SU-DHL-6 (cell line): ENCODE data around the gene GEMIN2.
"Not testable (repeated sequence)": the region's sequence is repeated elsewhere in the genome, so short reads cannot be mapped to it uniquely, and the experiment has no call there.

Experiments used
- H2AFZ ChIP-seq: fragments of 200-600 bp; sonication (generic); 2 replicates; pipeline ENCODE4 v1.6.1; 2014; ENCODE audit warnings: low read depth, mild to moderate bottlenecking, moderate library complexity, mixed read lengths, antibody characterized with exemption, low read length; ENCODE audit not compliant: severe bottlenecking
- H3F3A ChIP-seq: fragments of 200-600 bp; shearing (Covaris generic); 2 replicates; pipeline ENCODE4 v1.6.0; 2016; ENCODE audit warnings: antibody characterized with exemption, mild to moderate bottlenecking; ENCODE audit not compliant: insufficient read depth
- H3K27ac ChIP-seq: fragments of 200-600 bp; sonication (generic); 2 replicates; pipeline ENCODE4 v1.5.1; 2016; ENCODE audit warnings: low read depth, mild to moderate bottlenecking, low read length, moderate library complexity, mixed read lengths
- H3K27me3 ChIP-seq: fragments of 200-600 bp; sonication (generic), shearing (Covaris generic); 2 replicates; pipeline ENCODE4 v1.6.0; 2014; ENCODE audit warnings: mild to moderate bottlenecking, low read length
- H3K36me3 ChIP-seq: fragments of 200-600 bp; sonication (generic); 2 replicates; pipeline ENCODE4 v1.6.1; 2014; ENCODE audit warnings: mild to moderate bottlenecking, low read length, mixed read lengths
- H3K4me2 ChIP-seq: fragments of 300-600, 200-600 bp; shearing (Covaris generic), sonication (generic); 2 replicates; pipeline ENCODE4 v1.6.0; 2014; ENCODE audit warnings: low read length, low read depth, mild to moderate bottlenecking; ENCODE audit not compliant: poor library complexity, severe bottlenecking
- H3K4me3 ChIP-seq: fragments of 200-600 bp; sonication (generic); 2 replicates; pipeline ENCODE4 v1.5.1; 2014; ENCODE audit warnings: antibody characterized with exemption, low read length, mild to moderate bottlenecking, mixed read lengths; ENCODE audit not compliant: insufficient read depth, poor library complexity, severe bottlenecking
- H3K79me2 ChIP-seq: fragments of 200-600 bp; sonication (generic); 2 replicates; pipeline ENCODE4 v1.6.1; 2014; ENCODE audit warnings: mild to moderate bottlenecking, low read length, moderate library complexity; ENCODE audit not compliant: insufficient read depth
- H3K9ac ChIP-seq: fragments of 200-600 bp; sonication (generic); 2 replicates; pipeline ENCODE4 v1.7.0; 2014; ENCODE audit warnings: mild to moderate bottlenecking, low read length
- H3K9me2 ChIP-seq: fragments of 200-600 bp; sonication (generic); replicated peaks from 2 replicates; pipeline ENCODE4 v1.6.1; 2014; ENCODE audit warnings: low read length; ENCODE audit not compliant: insufficient read depth
- H3K9me3 ChIP-seq: fragments of 200-600 bp; sonication (generic); 2 replicates; pipeline ENCODE4 v1.6.1; 2014; ENCODE audit warnings: low read length, mixed read lengths; ENCODE audit not compliant: insufficient read depth
- H4K20me1 ChIP-seq: fragments of 200-600 bp; sonication (generic); 2 replicates; pipeline ENCODE4 v1.6.1; 2014; ENCODE audit warnings: low read depth, mild to moderate bottlenecking, antibody characterized with exemption, low read length, moderate library complexity, mixed read lengths
- CTCF ChIP-seq: fragments of 200-600 bp; sonication (generic); IDR thresholded peaks from one replicate; pipeline ENCODE4 v1.5.1; 2017; ENCODE audit warnings: antibody characterized with exemption, mild to moderate bottlenecking, low read length, moderate library complexity; ENCODE audit not compliant: insufficient read depth, poor library complexity, severe bottlenecking
- EZH2phosphoT487 ChIP-seq: fragments of 200-600 bp; sonication (generic), shearing (Covaris generic); conservative IDR thresholded peaks from 2 replicates; pipeline ENCODE4 v1.6.1; 2018; ENCODE audit warnings: mild to moderate bottlenecking, antibody characterized with exemption, low read length, moderate library complexity, mixed read lengths

Gene GEMIN2

DNA sequence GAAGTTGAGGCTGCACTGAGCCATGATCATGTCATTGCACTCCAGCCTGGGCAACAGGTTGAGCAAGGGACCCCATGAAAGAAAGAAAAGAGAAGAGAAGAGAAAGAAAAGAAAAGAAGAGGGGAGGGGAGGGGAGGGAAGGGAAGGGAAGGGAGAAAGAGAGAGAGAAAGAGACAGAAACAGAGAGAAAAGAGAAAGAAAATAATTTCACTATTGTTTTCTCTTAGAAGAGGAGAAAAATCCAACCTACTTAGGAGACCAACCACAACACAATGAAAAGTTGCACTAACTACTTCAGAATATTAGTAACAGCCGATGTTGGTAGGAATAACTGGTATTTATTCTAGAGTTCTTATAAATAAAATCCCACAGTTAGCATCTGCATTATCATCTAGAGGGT is 46.4 kb downstream of the GEMIN2 start:
- H2AFZ ChIP-seq, result no peak overlapping the region
- no peak overlapping the region for H3K9ac ChIP-seq
- TF ChIP-seq CTCF (no peak), EZH2phosphoT487 (no peak)
- peaks cover 30% of the 10 kb centered on the region for H3K79me2 ChIP-seq
- no peak overlapping the region for H3K4me2 ChIP-seq
- no peaks in the 10 kb centered on the region for H3F3A ChIP-seq
- peaks cover 14% of the 10 kb centered on the region for H3K36me3 ChIP-seq
- no peaks in the 10 kb centered on the region for H4K20me1 ChIP-seq
- no peaks in the 10 kb centered on the region for H3K9me2 ChIP-seq
- H3K27me3 ChIP-seq, result no peaks in the 10 kb centered on the region
- H3K27ac ChIP-seq, result no peak overlapping the region
- H3K4me3 ChIP-seq, result no peak overlapping the region
- H3K9me3 ChIP-seq, result no peaks in the 10 kb centered on the region

- not testable (repeated sequence) for H2AFZ ChIP-seq, H3K9me3 ChIP-seq, H4K20me1 ChIP-seq, H3K36me3 ChIP-seq, H3K27me3 ChIP-seq, H3K9ac ChIP-seq, H3K9me2 ChIP-seq, H3K27ac ChIP-seq, H3K4me3 ChIP-seq
- peaks cover 58% of the 10 kb centered on the region for H3K79me2 ChIP-seq
- H3F3A ChIP-seq, result peaks cover 13% of the 10 kb centered on the region; the same call in 1 of the 2 replicates
- H3K4me2 ChIP-seq, result peak overlapping the region; percentile 98
Measured at GRCh38 chr14:39167797-39168320, 53.7 kb downstream of the GEMIN2 start.

DNA sequence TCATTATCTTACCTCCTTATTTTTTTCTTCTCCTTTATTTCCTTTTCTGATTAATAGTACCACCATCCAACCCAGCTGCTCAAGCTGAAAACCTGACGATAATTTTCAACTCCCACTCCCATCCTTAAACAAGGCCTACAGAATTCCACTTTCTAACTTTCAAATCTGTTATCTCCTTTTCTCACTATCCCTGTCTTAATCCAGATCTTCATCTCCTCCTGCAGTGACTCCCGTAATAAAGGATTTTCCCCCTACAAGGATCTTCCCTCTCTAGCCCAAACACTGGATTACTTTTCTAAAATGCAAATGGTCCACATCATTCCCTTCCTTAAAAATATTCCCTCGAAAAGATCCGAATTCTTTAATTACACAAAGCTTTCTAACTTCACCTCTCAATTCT is 54.5 kb downstream of the GEMIN2 start:
- Histone ChIP-seq H4K20me1 (no peaks in the 10 kb centered on the region), H3K36me3 (peaks cover 3% of the 10 kb centered on the region; the same call in 1 of the 2 replicates), H3F3A (peaks cover 20% of the 10 kb centered on the region), H3K9me2 (no peaks in the 10 kb centered on the region), H3K27ac (no peak overlapping the region), H3K4me3 (peak overlapping the region; percentile 97), H3K9me3 (no peaks in the 10 kb centered on the region), H2AFZ (no peak overlapping the region), H3K27me3 (no peaks in the 10 kb centered on the region), H3K79me2 (peaks cover 58% of the 10 kb centered on the region), H3K4me2 (peak overlapping the region; percentile 98), H3K9ac (peak overlapping the region; percentile 82)
- TF ChIP-seq EZH2phosphoT487, result no peak
- no peak for TF ChIP-seq CTCF

GRCh38 chr14:39169541-39169900 is 55.4 kb downstream of the GEMIN2 start:
- peak overlapping the region; percentile 98 for H2AFZ ChIP-seq
- H3K4me3 ChIP-seq, result peak overlapping the region; percentile 97
- peak overlapping the region; percentile 72 for H3K27ac ChIP-seq
- H3F3A ChIP-seq, result peaks cover 30% of the 10 kb centered on the region
- no peaks in the 10 kb centered on the region for H3K27me3 ChIP-seq
- TF ChIP-seq CTCF, result no peak
- no peak for TF ChIP-seq EZH2phosphoT487
- peaks cover 49% of the 10 kb centered on the region for H3K79me2 ChIP-seq
- H3K36me3 ChIP-seq, result peaks cover 3% of the 10 kb centered on the region; the same call in 1 of the 2 replicates
- H3K9ac ChIP-seq, result peak overlapping the region; percentile 82
- no peaks in the 10 kb centered on the region for H4K20me1 ChIP-seq
- peak overlapping the region; percentile 98 for H3K4me2 ChIP-seq
- H3K9me3 ChIP-seq, result no peaks in the 10 kb centered on the region
- H3K9me2 ChIP-seq, result no peaks in the 10 kb centered on the region
